NCI-H1417 treated with DMSO at 0.1 percent for 48 hours (cell line): ENCODE measurements around the gene SLC32A1.

Experiments used
- DNase-seq: peaks from one replicate; lab custom pipeline; 2025; lab: John Stamatoyannopoulos, UW

Gene SLC32A1

GRCh38 chr20:38723848-38724625 is at the start of gene SLC32A1:
SLC32A1 (plus strand) TSS chr20:38724486; CDS start chr20:38724725, 239 bp downstream.
- no peak for DNase-seq

- no peak for DNase-seq
Measured at GRCh38 chr20:38674765-38675133, 49.5 kb upstream of the SLC32A1 start.

- no peak for DNase-seq
Measured at GRCh38 chr20:38676576-38676975, 47.7 kb upstream of the SLC32A1 start.

GRCh38 chr20:38680500-38681306 is 43.6 kb upstream of the SLC32A1 start:
- DNase-seq: no peak

GRCh38 chr20:38685271-38685670 is 39.0 kb upstream of the SLC32A1 start:
- DNase-seq: no peak

GRCh38 chr20:38685853-38686473 is 38.3 kb upstream of the SLC32A1 start:
- DNase-seq: no peak

- DNase-seq: no peak
Measured at GRCh38 chr20:38692436-38693411, 31.6 kb upstream of the SLC32A1 start.

- no peak for DNase-seq
Measured at GRCh38 chr20:38697306-38697705, 27.0 kb upstream of the SLC32A1 start.

- DNase-seq: no peak
Measured at GRCh38 chr20:38698541-38698940, 25.7 kb upstream of the SLC32A1 start.

GRCh38 chr20:38700141-38700540 is 24.1 kb upstream of the SLC32A1 start:
- DNase-seq: no peak

- no peak for DNase-seq
Measured at GRCh38 chr20:38700926-38701325, 23.4 kb upstream of the SLC32A1 start.

GRCh38 chr20:38703526-38703925 is 20.8 kb upstream of the SLC32A1 start:
- DNase-seq: no peak

- DNase-seq: no peak
Measured at GRCh38 chr20:38704136-38704535, 20.1 kb upstream of the SLC32A1 start.

GRCh38 chr20:38706509-38706908 is 17.8 kb upstream of the SLC32A1 start:
- DNase-seq: peak; percentile 21

- no peak for DNase-seq
Measured at GRCh38 chr20:38714308-38714707, 10.0 kb upstream of the SLC32A1 start.

- DNase-seq: peak; percentile 21
Measured at GRCh38 chr20:38715646-38716045, 8.6 kb upstream of the SLC32A1 start.

- DNase-seq: no peak
Measured at GRCh38 chr20:38722683-38723016, 1.6 kb upstream of the SLC32A1 start.

GRCh38 chr20:38723017-38723847 is 1.1 kb upstream of the SLC32A1 start:
- DNase-seq: no peak

GRCh38 chr20:38724626-38725147 is 401 bp downstream of the SLC32A1 start:
- no peak for DNase-seq

GRCh38 chr20:38725148-38725901 is 1.0 kb downstream of the SLC32A1 start:
- peak; percentile 7 for DNase-seq
